Measurements from ENCODE around the gene MSRB1. TPM values are rescaled to one million over a fixed set of nuclear protein-coding genes. Genes with fewer than 3 reads are reported as not detected.
"Not testable (repeated sequence)": the region's sequence is repeated elsewhere in the genome, so short reads cannot be mapped to it uniquely, and the experiment has no call there.

The MSRB1 gene
- total RNA-seq, 2 donors from 2014 or later = 24.3 to 24.7 TPM

GRCh38 chr16:1930338-1930720 lies 12.7 kb downstream of the MSRB1 start:
- no peak overlapping the region for H3K4me3 Mint-ChIP-seq
- peaks cover 0 to 3% of the 10 kb centered on the region in 2 donors for H3K4me1 Mint-ChIP-seq (ENCODE audit: low read depth in 2 of 2)
- no peaks in the 10 kb centered on the region for H3K36me3 Mint-ChIP-seq
- H3K9me3 Mint-ChIP-seq = no peaks in the 10 kb centered on the region
- H3K27ac Mint-ChIP-seq = no peak overlapping the region
- ATAC-seq (no peak), DNase-seq (ENCODE audit: low spot score) (no peak)
- H3K27me3 Mint-ChIP-seq = no peaks in the 10 kb centered on the region

GRCh38 chr16:1929578-1930337 lies 13.2 kb downstream of the MSRB1 start:
- no peaks in the 10 kb centered on the region for H3K36me3 Mint-ChIP-seq
- ATAC-seq = peak; percentile 97 to 98
- H3K27ac Mint-ChIP-seq = no peak overlapping the region
- H3K27me3 Mint-ChIP-seq = peaks cover 0 to under 1% of the 10 kb centered on the region in 2 donors
- DNase-seq (ENCODE audit: low spot score) = peak; percentile 94
- no peak overlapping the region for H3K4me3 Mint-ChIP-seq
- no peaks in the 10 kb centered on the region for H3K9me3 Mint-ChIP-seq
- H3K4me1 Mint-ChIP-seq (ENCODE audit: low read depth in 2 of 2) = peaks cover 0 to 3% of the 10 kb centered on the region in 2 donors

- Mint-ChIP-seq H3K4me1 (ENCODE audit: low read depth in 2 of 2) (peaks cover 0 to 3% of the 10 kb centered on the region in 2 donors), H3K27me3 (peaks cover 0 to 3% of the 10 kb centered on the region in 2 donors), H3K36me3 (no peaks in the 10 kb centered on the region), H3K4me3 (peak overlapping the region; percentile 73), H3K27ac (peak overlapping the region in 1 of 2 donors; percentile 48), H3K9me3 (no peaks in the 10 kb centered on the region)
- ATAC-seq (peak; percentile 1 to 11), DNase-seq (ENCODE audit: low spot score) (no peak)
Observed at GRCh38 chr16:1929105-1929504, 13.9 kb downstream of the MSRB1 start.

- H3K27me3 Mint-ChIP-seq = peaks cover 15 to 16% of the 10 kb centered on the region in 2 donors
- no peaks in the 10 kb centered on the region for H3K9me3 Mint-ChIP-seq
- H3K27ac Mint-ChIP-seq = no peak overlapping the region
- no peak overlapping the region for H3K4me3 Mint-ChIP-seq
- peaks cover 0 to 3% of the 10 kb centered on the region in 2 donors for H3K4me1 Mint-ChIP-seq (ENCODE audit: low read depth in 2 of 2)
- ATAC-seq = no peak
- no peak for DNase-seq (ENCODE audit: low spot score)
- no peaks in the 10 kb centered on the region for H3K36me3 Mint-ChIP-seq
Observed at GRCh38 chr16:1926271-1926670, 16.7 kb downstream of the MSRB1 start.

- peaks cover 0 to 2% of the 10 kb centered on the region in 2 donors for H3K4me1 Mint-ChIP-seq (ENCODE audit: low read depth in 2 of 2)
- no peaks in the 10 kb centered on the region for H3K36me3 Mint-ChIP-seq
- no peak for ATAC-seq
- H3K27ac Mint-ChIP-seq = no peak overlapping the region
- no peak overlapping the region for H3K4me3 Mint-ChIP-seq
- H3K9me3 Mint-ChIP-seq = no peaks in the 10 kb centered on the region
- peaks cover 24 to 26% of the 10 kb centered on the region in 2 donors for H3K27me3 Mint-ChIP-seq
- no peak for DNase-seq (ENCODE audit: low spot score)
Observed at GRCh38 chr16:1924095-1924494, 18.9 kb downstream of the MSRB1 start.

- Mint-ChIP-seq H3K27me3 (peaks cover 24 to 28% of the 10 kb centered on the region in 2 donors), H3K4me1 (ENCODE audit: low read depth in 2 of 2) (no peaks in the 10 kb centered on the region), H3K36me3 (no peaks in the 10 kb centered on the region), H3K4me3 (no peak overlapping the region), H3K27ac (no peak overlapping the region), H3K9me3 (no peaks in the 10 kb centered on the region)
- ATAC-seq (no peak), DNase-seq (ENCODE audit: low spot score) (no peak)
Observed at GRCh38 chr16:1923299-1924034, 19.5 kb downstream of the MSRB1 start.

- H3K9me3 Mint-ChIP-seq = no peaks in the 10 kb centered on the region
- ATAC-seq (no peak), DNase-seq (ENCODE audit: low spot score) (no peak)
- no peak overlapping the region for H3K4me3 Mint-ChIP-seq
- peaks cover 24 to 28% of the 10 kb centered on the region in 2 donors for H3K27me3 Mint-ChIP-seq
- no peaks in the 10 kb centered on the region for H3K4me1 Mint-ChIP-seq (ENCODE audit: low read depth in 2 of 2)
- no peaks in the 10 kb centered on the region for H3K36me3 Mint-ChIP-seq
- no peak overlapping the region for H3K27ac Mint-ChIP-seq
Observed at GRCh38 chr16:1922357-1922756, 20.6 kb downstream of the MSRB1 start.

- no peaks in the 10 kb centered on the region for H3K9me3 Mint-ChIP-seq
- no peaks in the 10 kb centered on the region for H3K36me3 Mint-ChIP-seq
- no peak overlapping the region for H3K27ac Mint-ChIP-seq
- no peaks in the 10 kb centered on the region for H3K4me1 Mint-ChIP-seq (ENCODE audit: low read depth in 2 of 2)
- no peak for DNase-seq (ENCODE audit: low spot score)
- ATAC-seq = peak; percentile 43 to 60
- H3K27me3 Mint-ChIP-seq = peaks cover 38 to 39% of the 10 kb centered on the region in 2 donors
- H3K4me3 Mint-ChIP-seq = no peak overlapping the region
Observed at GRCh38 chr16:1920727-1921171, 22.2 kb downstream of the MSRB1 start.

GRCh38 chr16:1920122-1920521 lies 22.9 kb downstream of the MSRB1 start:
- DNase-seq (ENCODE audit: low spot score); H3K4me3 Mint-ChIP-seq; H3K4me1 Mint-ChIP-seq (ENCODE audit: low read depth in 2 of 2); H3K36me3 Mint-ChIP-seq; H3K9me3 Mint-ChIP-seq; H3K27ac Mint-ChIP-seq; ATAC-seq: not testable (repeated sequence)
- peaks cover 43 to 46% of the 10 kb centered on the region in 2 donors for H3K27me3 Mint-ChIP-seq

GRCh38 chr16:1919327-1919998 lies 23.5 kb downstream of the MSRB1 start:
- H3K4me3 Mint-ChIP-seq = no peak overlapping the region
- no peaks in the 10 kb centered on the region for H3K36me3 Mint-ChIP-seq
- H3K9me3 Mint-ChIP-seq = no peaks in the 10 kb centered on the region

GRCh38 chr16:1918351-1919326 lies 24.4 kb downstream of the MSRB1 start, which contains the start of gene HS3ST6:
TSS of gene HS3ST6 (minus strand) at chr16:1918415. CDS start at chr16:1918323, 92 bp downstream.
- Mint-ChIP-seq H3K27ac (no peak within 1 kb of the TSS), H3K4me1 (ENCODE audit: low read depth in 2 of 2) (no peaks in the 10 kb centered on the region), H3K9me3 (no peaks in the 10 kb centered on the region), H3K4me3 (no peak within 1 kb of the TSS), H3K36me3 (no peaks in the 10 kb centered on the region), H3K27me3 (peaks cover 42 to 49% of the 10 kb centered on the region in 2 donors)
- DNase-seq (ENCODE audit: low spot score) (no peak), ATAC-seq (no peak)

More at GRCh38 chr16:1919327-1919998, 23.5 kb downstream of the MSRB1 start:
- no peaks in the 10 kb centered on the region for H3K4me1 Mint-ChIP-seq (ENCODE audit: low read depth in 2 of 2)
- ATAC-seq (no peak), DNase-seq (ENCODE audit: low spot score) (no peak)
- peaks cover 42 to 49% of the 10 kb centered on the region in 2 donors for H3K27me3 Mint-ChIP-seq
- no peak overlapping the region for H3K27ac Mint-ChIP-seq

GRCh38 chr16:1917665-1918350 lies 25.2 kb downstream of the MSRB1 start:
- Mint-ChIP-seq H3K27ac (no peak overlapping the region), H3K4me3 (no peak overlapping the region), H3K27me3 (peaks cover 37 to 45% of the 10 kb centered on the region in 2 donors), H3K4me1 (ENCODE audit: low read depth in 2 of 2) (no peaks in the 10 kb centered on the region), H3K36me3 (no peaks in the 10 kb centered on the region), H3K9me3 (no peaks in the 10 kb centered on the region)
- DNase-seq (ENCODE audit: low spot score) (no peak), ATAC-seq (no peak)
